ENCODE results near the gene IGFALS.

The IGFALS gene

GRCh38 chr16:1771188-1771863 lies 22.2 kb downstream of the IGFALS start, which contains the start of gene NME3:
Gene NME3 (minus strand): TSS chr16:1771543. CDS start chr16:1771534, 9 bp downstream.
- peak within 1 kb of the TSS; percentile 64 for H2BK15ac ChIP-seq (ENCODE audit: low read depth, poor library complexity, severe bottlenecking)
- H3K4me1 ChIP-seq (ENCODE audit: control insufficient read depth, insufficient read depth, low read depth, low read length), result peaks cover 45% of the 10 kb centered on the region
- H4K8ac ChIP-seq (ENCODE audit: low read length), result peak within 1 kb of the TSS; percentile 47
- H3K4me2 ChIP-seq (ENCODE audit: low read length, poor library complexity, severe bottlenecking), result peak within 1 kb of the TSS; percentile 77
- H3K36me3 ChIP-seq (ENCODE audit: control insufficient read depth in 1 of 2, insufficient read depth in 2 of 2, low read depth in 1 of 2, low read length in 2 of 2), result peaks cover 37 to 63% of the 10 kb centered on the region in 2 experiments
- H3K4ac ChIP-seq (ENCODE audit: low read depth in 1 of 2, low read length in 2 of 2), result peak within 1 kb of the TSS; percentile 67 to 87
- peak within 1 kb of the TSS in 1 of 2 experiments; percentile 70 for H3K23ac ChIP-seq (ENCODE audit: low read length in 2 of 2)
- H3K18ac ChIP-seq (ENCODE audit: low read depth in 1 of 2, low read length in 2 of 2), result peak within 1 kb of the TSS; percentile 30 to 89
- peak within 1 kb of the TSS; percentile 11 for H2BK120ac ChIP-seq (ENCODE audit: low read depth, low read length)
- no peak within 1 kb of the TSS for H2BK5ac ChIP-seq (ENCODE audit: low read depth, low read length, poor library complexity, severe bottlenecking)
- no peak within 1 kb of the TSS for H2AK5ac ChIP-seq (ENCODE audit: low read length, severe bottlenecking)
- no peaks in the 10 kb centered on the region for H3K9me3 ChIP-seq (ENCODE audit: control insufficient read depth, low read length)
- peak within 1 kb of the TSS in 1 of 2 experiments; percentile 92 for H3K14ac ChIP-seq (ENCODE audit: low read length in 2 of 2)
- peak within 1 kb of the TSS; percentile 87 to 92 for H3K4me3 ChIP-seq (ENCODE audit: insufficient read depth in 1 of 2, low read depth in 1 of 2, low read length in 2 of 2)
- WGBS, result 2% methylated on average over 47 of the region's 79 CpGs
- H3K27me3 ChIP-seq (ENCODE audit: control insufficient read depth in 1 of 2, insufficient read depth in 1 of 2, low read length in 2 of 2), result no peaks in the 10 kb centered on the region
- H3K27ac ChIP-seq (ENCODE audit: low read length, poor library complexity, severe bottlenecking), result peak within 1 kb of the TSS; percentile 64
- peak within 1 kb of the TSS; percentile 46 for H4K91ac ChIP-seq (ENCODE audit: low read length)
- H2BK12ac ChIP-seq (ENCODE audit: low read length in 2 of 2), result peak within 1 kb of the TSS in 1 of 2 experiments; percentile 49
- peaks cover 24% of the 10 kb centered on the region for H3K79me1 ChIP-seq (replicated peaks; ENCODE audit: low read length, poor library complexity, severe bottlenecking)
- DNase-seq, result peak; percentile 75
- peak within 1 kb of the TSS; percentile 87 for H3K9ac ChIP-seq (ENCODE audit: low read length)
- H2AFZ ChIP-seq (ENCODE audit: low read depth, low read length), result peak within 1 kb of the TSS; percentile 62

GRCh38 chr16:1770328-1771187 lies 22.9 kb downstream of the IGFALS start:
- no peak overlapping the region for H3K23ac ChIP-seq (ENCODE audit: low read length in 2 of 2)
- H2BK12ac ChIP-seq (ENCODE audit: low read length in 2 of 2), result peak overlapping the region in 1 of 2 experiments; percentile 4
- H3K4ac ChIP-seq (ENCODE audit: low read depth in 1 of 2, low read length in 2 of 2), result peak overlapping the region; percentile 9 to 62
- peaks cover 37 to 63% of the 10 kb centered on the region in 2 experiments for H3K36me3 ChIP-seq (ENCODE audit: control insufficient read depth in 1 of 2, insufficient read depth in 2 of 2, low read depth in 1 of 2, low read length in 2 of 2)
- WGBS, result 32% methylated on average over 59 of the region's 81 CpGs
- H3K27ac ChIP-seq (ENCODE audit: low read length, poor library complexity, severe bottlenecking), result no peak overlapping the region
- H3K4me2 ChIP-seq (ENCODE audit: low read length, poor library complexity, severe bottlenecking), result peak overlapping the region; percentile 77
- peak overlapping the region; percentile 48 for H2BK15ac ChIP-seq (ENCODE audit: low read depth, poor library complexity, severe bottlenecking)
- H4K91ac ChIP-seq (ENCODE audit: low read length), result no peak overlapping the region
- H2BK120ac ChIP-seq (ENCODE audit: low read depth, low read length), result peak overlapping the region; percentile 11
- peak overlapping the region; percentile 87 to 92 for H3K4me3 ChIP-seq (ENCODE audit: insufficient read depth in 1 of 2, low read depth in 1 of 2, low read length in 2 of 2)
- no peak overlapping the region for H2AK5ac ChIP-seq (ENCODE audit: low read length, severe bottlenecking)
- H3K9ac ChIP-seq (ENCODE audit: low read length), result peak overlapping the region; percentile 76
- peak overlapping the region; percentile 30 to 61 for H3K18ac ChIP-seq (ENCODE audit: low read depth in 1 of 2, low read length in 2 of 2)
- no peak overlapping the region for H2BK5ac ChIP-seq (ENCODE audit: low read depth, low read length, poor library complexity, severe bottlenecking)
- peak; percentile 64 for DNase-seq
- H3K79me1 ChIP-seq (replicated peaks; ENCODE audit: low read length, poor library complexity, severe bottlenecking), result peaks cover 17% of the 10 kb centered on the region
- peaks cover 41% of the 10 kb centered on the region for H3K4me1 ChIP-seq (ENCODE audit: control insufficient read depth, insufficient read depth, low read depth, low read length)
- peak overlapping the region; percentile 47 for H4K8ac ChIP-seq (ENCODE audit: low read length)
- H3K9me3 ChIP-seq (ENCODE audit: control insufficient read depth, low read length), result no peaks in the 10 kb centered on the region
- peak overlapping the region in 1 of 2 experiments; percentile 26 for H3K14ac ChIP-seq (ENCODE audit: low read length in 2 of 2)
- no peaks in the 10 kb centered on the region for H3K27me3 ChIP-seq (ENCODE audit: control insufficient read depth in 1 of 2, insufficient read depth in 1 of 2, low read length in 2 of 2)
- peak overlapping the region; percentile 3 for H2AFZ ChIP-seq (ENCODE audit: low read depth, low read length)

DNA sequence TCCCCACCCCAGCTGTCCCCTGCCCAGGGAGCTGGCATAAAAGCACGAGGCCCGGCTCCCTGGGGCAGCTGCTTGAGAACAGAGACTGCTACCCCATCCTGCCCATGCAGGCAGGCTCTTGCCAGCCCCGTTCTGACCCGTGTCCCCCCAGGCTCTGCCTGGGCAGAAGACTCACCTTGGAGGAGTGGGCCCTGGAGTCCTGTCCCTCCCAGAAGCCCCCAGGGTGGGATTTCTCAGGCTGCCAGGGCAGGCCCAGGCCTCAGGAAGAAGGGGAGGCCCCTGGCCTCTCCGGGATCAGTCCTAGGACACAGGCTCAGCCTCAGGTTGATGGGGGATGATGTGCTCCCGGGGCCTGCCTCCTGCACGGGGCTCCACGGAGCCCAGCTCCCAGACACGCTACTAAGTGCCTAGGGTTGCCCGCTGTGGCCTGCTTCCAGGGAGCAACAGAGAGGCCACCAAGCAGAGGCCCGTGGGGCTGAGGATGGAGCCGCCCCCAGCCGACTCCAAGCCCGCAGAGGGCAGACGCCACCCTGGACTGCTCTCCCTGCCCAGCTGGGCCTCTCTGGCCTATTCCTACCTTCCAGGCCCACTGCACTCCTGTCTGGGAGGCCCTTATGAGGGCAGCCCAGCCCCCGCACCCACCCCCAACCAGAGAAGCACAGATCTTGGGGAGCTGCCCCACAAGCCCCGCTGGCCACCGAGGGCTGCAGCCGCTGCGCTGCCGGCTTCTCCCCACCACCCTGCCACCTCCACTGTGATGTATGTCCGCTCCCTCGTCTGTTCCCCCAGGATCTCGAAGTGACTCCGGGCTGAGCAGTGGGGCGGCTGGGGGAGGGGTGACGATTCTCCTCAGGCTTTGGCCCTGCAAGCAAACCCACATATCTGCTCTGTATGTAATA lies 23.9 kb downstream of the IGFALS start:
- WGBS, result 89% methylated on average over 27 of the region's 27 CpGs
- Histone ChIP-seq H3K4me3 (ENCODE audit: insufficient read depth in 1 of 2, low read depth in 1 of 2, low read length in 2 of 2) (peak overlapping the region in 1 of 2 experiments; percentile 87), H2BK15ac (ENCODE audit: low read depth, poor library complexity, severe bottlenecking) (no peak overlapping the region)

More for the DNA sequence above, 23.9 kb downstream of the IGFALS start:
- Histone ChIP-seq H2AK5ac (ENCODE audit: low read length, severe bottlenecking) (no peak overlapping the region), H3K23ac (ENCODE audit: low read length in 2 of 2) (no peak overlapping the region), H3K4ac (ENCODE audit: low read depth in 1 of 2, low read length in 2 of 2) (no peak overlapping the region), H3K27me3 (ENCODE audit: control insufficient read depth in 1 of 2, insufficient read depth in 1 of 2, low read length in 2 of 2) (no peaks in the 10 kb centered on the region), H3K18ac (ENCODE audit: low read depth in 1 of 2, low read length in 2 of 2) (no peak overlapping the region), H3K4me2 (ENCODE audit: low read length, poor library complexity, severe bottlenecking) (no peak overlapping the region), H3K4me1 (ENCODE audit: control insufficient read depth, insufficient read depth, low read depth, low read length) (peaks cover 33% of the 10 kb centered on the region), H2AFZ (ENCODE audit: low read depth, low read length) (no peak overlapping the region), H3K79me1 (replicated peaks; ENCODE audit: low read length, poor library complexity, severe bottlenecking) (peaks cover 13% of the 10 kb centered on the region), H3K36me3 (ENCODE audit: control insufficient read depth in 1 of 2, insufficient read depth in 2 of 2, low read depth in 1 of 2, low read length in 2 of 2) (peaks cover 40 to 63% of the 10 kb centered on the region in 2 experiments), H4K8ac (ENCODE audit: low read length) (no peak overlapping the region), H4K91ac (ENCODE audit: low read length) (no peak overlapping the region), H2BK12ac (ENCODE audit: low read length in 2 of 2) (no peak overlapping the region), H2BK120ac (ENCODE audit: low read depth, low read length) (no peak overlapping the region), H3K27ac (ENCODE audit: low read length, poor library complexity, severe bottlenecking) (peak overlapping the region; percentile 6), H3K9ac (ENCODE audit: low read length) (peak overlapping the region; percentile 76), H2BK5ac (ENCODE audit: low read depth, low read length, poor library complexity, severe bottlenecking) (no peak overlapping the region), H3K9me3 (ENCODE audit: control insufficient read depth, low read length) (no peaks in the 10 kb centered on the region), H3K14ac (ENCODE audit: low read length in 2 of 2) (no peak overlapping the region)
- no peak for DNase-seq

Measured in mesenchymal stem cell (in vitro differentiated cells and primary cell).